Subcutaneous abdominal adipose tissue (tissue), 5 donors: ENCODE results near the gene GATC.
A peak's percentile ranks its signal among the peaks of the same experiment; 100 is the strongest.

ENCODE experiments used
- H3K27ac ChIP-seq: one replicate; pipeline ENCODE4 v1.7.0; 2013; ENCODE audit warnings: low read depth, mild to moderate bottlenecking, inconsistent platforms, low read length, moderate library complexity
- H3K27me3 ChIP-seq, 5 donors: one replicate each; pipeline ENCODE4 v1.7.0; 2013; ENCODE audit warnings: low read length in 5 of 5, inconsistent platforms in 1 of 5; ENCODE audit not compliant: control insufficient read depth in 5 of 5, insufficient read depth in 4 of 5
- H3K36me3 ChIP-seq, 5 donors: one replicate each; pipeline ENCODE4 v1.7.0; 2013; ENCODE audit warnings: low read length in 5 of 5; ENCODE audit not compliant: control insufficient read depth in 5 of 5, insufficient read depth in 5 of 5
- H3K4me1 ChIP-seq, 5 donors: one replicate each; pipeline ENCODE4 v1.7.0; 2013; ENCODE audit warnings: low read length in 5 of 5, mild to moderate bottlenecking in 3 of 5, moderate library complexity in 1 of 5; ENCODE audit not compliant: control insufficient read depth in 5 of 5, insufficient read depth in 5 of 5
- H3K4me3 ChIP-seq, 5 donors: one replicate each; pipeline ENCODE4 v1.7.0; 2013; ENCODE audit warnings: low read length in 5 of 5, low read depth in 1 of 5
- H3K9ac ChIP-seq, 5 donors: one replicate each; pipeline ENCODE4 v1.7.0; 2013; ENCODE audit warnings: low read length in 5 of 5, mild to moderate bottlenecking in 4 of 5, moderate library complexity in 3 of 5
- H3K9me3 ChIP-seq, 5 donors: one replicate each; pipeline ENCODE4 v1.7.0; 2013; ENCODE audit warnings: low read length in 5 of 5; ENCODE audit not compliant: control insufficient read depth in 5 of 5
- donor health status: healthy.
- donor health status: healthy.
- donor health status: healthy.
- donor health status: healthy.
- donor health status: healthy.

GATC gene

GRCh38 chr12:120413901-120414695, 32.1 kb upstream of the GATC start:
- Histone ChIP-seq H3K27me3 (peaks cover 0 to 8% (median 0%) of the 10 kb centered on the region in 5 donors), H3K27ac (no peak overlapping the region), H3K36me3 (no peaks in the 10 kb centered on the region), H3K9ac (no peak overlapping the region), H3K4me3 (no peak overlapping the region), H3K9me3 (no peaks in the 10 kb centered on the region), H3K4me1 (no peaks in the 10 kb centered on the region)

GRCh38 chr12:120416490-120417216, 29.6 kb upstream of the GATC start:
- Histone ChIP-seq H3K27me3 (peaks cover 0 to 8% (median 0%) of the 10 kb centered on the region in 5 donors), H3K4me3 (no peak overlapping the region), H3K4me1 (no peaks in the 10 kb centered on the region), H3K27ac (no peak overlapping the region), H3K36me3 (no peaks in the 10 kb centered on the region), H3K9me3 (no peaks in the 10 kb centered on the region), H3K9ac (no peak overlapping the region)

GRCh38 chr12:120417917-120418580, 28.2 kb upstream of the GATC start:
- Histone ChIP-seq H3K27me3 (peaks cover 0 to 8% (median 0%) of the 10 kb centered on the region in 5 donors), H3K4me1 (no peaks in the 10 kb centered on the region), H3K9ac (no peak overlapping the region), H3K9me3 (no peaks in the 10 kb centered on the region), H3K4me3 (no peak overlapping the region), H3K36me3 (no peaks in the 10 kb centered on the region), H3K27ac (no peak overlapping the region)

- peaks cover 0 to 2% (median 0%) of the 10 kb centered on the region in 5 donors for H3K27me3 ChIP-seq
- H3K4me1 ChIP-seq: no peaks in the 10 kb centered on the region
- H3K9ac ChIP-seq: no peak overlapping the region
- no peaks in the 10 kb centered on the region for H3K36me3 ChIP-seq
- H3K27ac ChIP-seq: no peak overlapping the region
- H3K4me3 ChIP-seq: no peak overlapping the region
- H3K9me3 ChIP-seq: no peaks in the 10 kb centered on the region
Measured at GRCh38 chr12:120421701-120422100, 24.5 kb upstream of the GATC start.

- H3K27ac ChIP-seq: no peak overlapping the region
- H3K4me1 ChIP-seq: no peaks in the 10 kb centered on the region
- H3K4me3 ChIP-seq: no peak overlapping the region
- no peaks in the 10 kb centered on the region for H3K9me3 ChIP-seq
- no peaks in the 10 kb centered on the region for H3K36me3 ChIP-seq
- H3K9ac ChIP-seq: no peak overlapping the region
- no peaks in the 10 kb centered on the region for H3K27me3 ChIP-seq
Measured at GRCh38 chr12:120422892-120423456, 23.3 kb upstream of the GATC start.

- H3K9ac ChIP-seq: peak overlapping the region in 1 of 5 donors; percentile 7
- H3K4me1 ChIP-seq: no peaks in the 10 kb centered on the region
- H3K36me3 ChIP-seq: no peaks in the 10 kb centered on the region
- H3K27ac ChIP-seq: no peak overlapping the region
- peaks cover 0 to 4% (median 3%) of the 10 kb centered on the region in 5 donors for H3K27me3 ChIP-seq
- no peak overlapping the region for H3K4me3 ChIP-seq
- no peaks in the 10 kb centered on the region for H3K9me3 ChIP-seq
Measured at GRCh38 chr12:120425797-120426196, 20.4 kb upstream of the GATC start.

GRCh38 chr12:120428597-120429229, 17.5 kb upstream of the GATC start:
- Histone ChIP-seq H3K27ac (no peak overlapping the region), H3K36me3 (no peaks in the 10 kb centered on the region), H3K27me3 (peaks cover 0 to 7% (median 3%) of the 10 kb centered on the region in 5 donors), H3K4me3 (no peak overlapping the region), H3K4me1 (no peaks in the 10 kb centered on the region), H3K9me3 (no peaks in the 10 kb centered on the region), H3K9ac (no peak overlapping the region)

DNA sequence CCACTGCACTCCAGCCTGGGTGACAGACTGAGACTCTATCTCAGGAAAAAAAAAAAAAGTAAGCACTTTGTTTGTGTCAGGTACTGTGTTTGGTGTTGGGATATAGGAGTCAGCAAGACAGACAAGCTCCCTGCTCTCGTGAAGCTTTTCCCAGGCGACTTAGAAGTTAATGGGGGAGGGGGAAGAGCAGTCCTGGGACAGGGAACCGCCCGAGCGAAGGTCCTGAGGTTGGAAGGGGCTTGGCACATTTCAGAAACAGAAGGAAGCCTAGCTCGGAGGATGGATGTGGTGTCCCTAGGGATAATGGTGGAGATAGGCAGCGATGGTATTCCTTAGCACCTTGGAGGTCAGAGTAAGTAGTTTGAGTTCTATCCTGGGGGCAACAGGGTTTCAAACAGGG, 16.9 kb upstream of the GATC start:
- Histone ChIP-seq H3K4me3 (no peak overlapping the region), H3K36me3 (no peaks in the 10 kb centered on the region), H3K27me3 (peaks cover 0 to 7% (median 3%) of the 10 kb centered on the region in 5 donors), H3K27ac (no peak overlapping the region), H3K4me1 (no peaks in the 10 kb centered on the region), H3K9ac (no peak overlapping the region), H3K9me3 (no peaks in the 10 kb centered on the region)

DNA sequence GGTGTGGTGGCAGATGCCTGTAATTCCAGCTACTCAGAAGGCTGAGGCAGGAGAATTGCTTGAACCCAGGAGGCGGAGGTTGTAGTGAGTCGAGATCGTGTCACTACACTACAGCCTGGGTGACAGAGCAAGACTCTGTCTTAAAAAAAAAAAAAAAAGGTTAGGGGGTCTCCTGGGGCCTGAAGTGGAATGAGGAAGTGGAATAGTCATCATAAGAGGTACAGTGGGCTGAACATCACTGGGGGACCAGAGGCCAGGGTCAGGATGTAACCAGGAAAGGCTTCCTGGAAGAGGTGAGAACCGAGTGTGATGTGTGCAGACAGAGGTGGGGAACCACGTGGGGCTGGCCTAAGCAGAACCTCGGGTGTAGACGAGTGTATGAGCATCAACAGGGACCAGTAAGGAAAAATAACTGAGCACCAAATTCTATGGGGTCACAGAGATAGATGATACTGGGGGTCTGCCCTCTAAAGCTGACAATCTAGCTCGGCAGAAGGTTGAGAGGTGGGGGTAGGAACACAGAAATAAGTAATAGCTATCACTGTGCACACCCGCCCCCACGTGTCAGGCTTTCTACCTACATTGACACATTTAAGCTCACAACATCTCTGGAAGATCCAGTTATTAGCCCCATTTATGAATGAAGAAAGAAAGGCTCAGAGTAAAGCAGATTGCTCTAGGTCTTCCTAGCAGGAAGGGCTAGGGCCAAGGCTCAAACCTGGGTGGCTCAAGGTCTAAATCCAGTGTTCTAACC, 13.3 kb upstream of the GATC start:
- no peak overlapping the region for H3K4me3 ChIP-seq
- peaks cover 0 to 7% (median 3%) of the 10 kb centered on the region in 5 donors for H3K27me3 ChIP-seq
- no peaks in the 10 kb centered on the region for H3K9me3 ChIP-seq
- H3K9ac ChIP-seq: no peak overlapping the region
- H3K4me1 ChIP-seq: peaks cover 2 to 6% (median 6%) of the 10 kb centered on the region in 5 donors
- no peak overlapping the region for H3K27ac ChIP-seq
- no peaks in the 10 kb centered on the region for H3K36me3 ChIP-seq
